Neural progenitor cell (in vitro differentiated cells): ENCODE data around the gene ZSCAN5B. TPM values are rescaled to one million over a fixed set of nuclear protein-coding genes. Genes with fewer than 3 reads are reported as not detected.

Source experiments
- DNase-seq: peaks from one replicate; pipeline ENCODE4 v3.0.0-alpha.2; 2016; ENCODE audit warnings: low spot score
- H2AFZ ChIP-seq: fragments of 200-600 bp; sonication (generic); replicated peaks from 2 replicates; pipeline ENCODE4 v1.6.1; 2016; ENCODE audit warnings: antibody characterized with exemption
- H3F3A ChIP-seq: fragments of 200-600 bp; sonication (generic); 2 replicates; pipeline ENCODE4 v1.6.1; 2016; ENCODE audit warnings: antibody characterized with exemption, low read depth
- H3K27ac ChIP-seq: fragments of 200-600 bp; sonication (generic); 2 replicates; pipeline ENCODE4 v1.5.1; 2016; ENCODE audit warnings: mild to moderate bottlenecking
- H3K27me3 ChIP-seq: fragments of 200-600 bp; sonication (generic); 2 replicates; pipeline ENCODE4 v1.6.1; 2016; ENCODE audit warnings: mild to moderate bottlenecking, moderate library complexity
- H3K36me3 ChIP-seq: fragments of 200-600 bp; sonication (generic); 2 replicates; pipeline ENCODE4 v1.5.1; 2016
- H3K4me1 ChIP-seq: fragments of 200-600 bp; sonication (generic); 2 replicates; pipeline ENCODE4 v1.6.1; 2016; ENCODE audit warnings: mixed run types
- H3K4me2 ChIP-seq: fragments of 200-600 bp; sonication (generic); 2 replicates; pipeline ENCODE4 v1.6.1; 2016
- H3K4me3 ChIP-seq: fragments of 200-600 bp; sonication (generic); 2 replicates; pipeline ENCODE4 v1.5.1; 2016
- H3K79me2 ChIP-seq: fragments of 200-600 bp; sonication (generic); 2 replicates; pipeline ENCODE4 v1.6.1; 2016; ENCODE audit warnings: low read depth
- H3K9ac ChIP-seq: fragments of 200-600 bp; sonication (generic); 2 replicates; pipeline ENCODE4 v1.6.1; 2016
- H3K9me3 ChIP-seq: fragments of 200-600 bp; sonication (generic); 2 replicates; pipeline ENCODE4 v1.5.1; 2016; ENCODE audit warnings: low read depth
- H4K20me1 ChIP-seq: fragments of 200-600 bp; sonication (generic); 2 replicates; pipeline ENCODE4 v1.6.1; 2016; ENCODE audit warnings: low read depth
- H3K27ac Mint-ChIP-seq: 3 replicates; pipeline ENCODE4 v1.8.0; 2021; ENCODE audit warnings: mixed read lengths
- H3K27me3 Mint-ChIP-seq: 2 replicates; pipeline ENCODE4 v1.8.0; 2022; ENCODE audit warnings: low read depth, mild to moderate bottlenecking, inconsistent platforms, moderate library complexity, mixed read lengths; ENCODE audit not compliant: insufficient read depth
- H3K36me3 Mint-ChIP-seq: 3 replicates; pipeline ENCODE4 v1.8.0; 2021; ENCODE audit warnings: mixed read lengths
- H3K4me1 Mint-ChIP-seq: 3 replicates; pipeline ENCODE4 v1.8.0; 2021; ENCODE audit warnings: mixed read lengths
- H3K4me3 Mint-ChIP-seq: 3 replicates; pipeline ENCODE4 v1.8.0; 2021; ENCODE audit warnings: mild to moderate bottlenecking, moderate library complexity, mixed read lengths
- H3K9me3 Mint-ChIP-seq: 3 replicates; pipeline ENCODE4 v1.8.0; 2020; ENCODE audit warnings: mixed read lengths
- CTCF ChIP-seq: fragments of 200-600 bp; sonication (generic); IDR thresholded peaks from 2 replicates; pipeline ENCODE4 v1.5.1; 2017; ENCODE audit warnings: antibody characterized with exemption, mild to moderate bottlenecking
- EZH2 ChIP-seq: fragments of 200-600 bp; sonication (generic); IDR thresholded peaks from 2 replicates; pipeline ENCODE4 v1.6.1; 2017; ENCODE audit warnings: antibody characterized with exemption, mild to moderate bottlenecking, moderate library complexity
- EZH2phosphoT487 ChIP-seq: fragments of 200-600 bp; sonication (generic); IDR thresholded peaks from 2 replicates; pipeline ENCODE4 v1.6.1; 2017; ENCODE audit warnings: antibody characterized with exemption
- total RNA-seq: library from RNA; depleted of rRNA; stranded (reverse); fragments of >200 nt; gene quantifications from 2 replicates; pipeline ENCODE4 v1.2.3, GENCODE V29; 2015; ENCODE audit warnings: low replicate concordance

The ZSCAN5B gene
- total RNA-seq, 1 donor from 2014 or later, result not detected

GRCh38 chr19:56193981-56194640 is 3.5 kb downstream of the ZSCAN5B start:
- Mint-ChIP-seq H3K36me3 (no peaks in the 10 kb centered on the region), H3K27me3 (peaks cover 12% of the 10 kb centered on the region), H3K27ac (no peak overlapping the region), H3K4me3 (no peak overlapping the region), H3K9me3 (peaks cover 3% of the 10 kb centered on the region), H3K4me1 (no peaks in the 10 kb centered on the region)
- H3K9ac ChIP-seq, result no peak overlapping the region
- H3K27ac ChIP-seq, result no peak overlapping the region
- H3K36me3 ChIP-seq, result no peaks in the 10 kb centered on the region
- DNase-seq, result no peak
- no peak overlapping the region for H3K4me2 ChIP-seq
- no peaks in the 10 kb centered on the region for H3K4me1 ChIP-seq
- no peaks in the 10 kb centered on the region for H3K27me3 ChIP-seq
- H4K20me1 ChIP-seq, result no peaks in the 10 kb centered on the region
- H3F3A ChIP-seq, result no peaks in the 10 kb centered on the region
- no peak overlapping the region for H2AFZ ChIP-seq
- no peaks in the 10 kb centered on the region for H3K79me2 ChIP-seq
- no peak overlapping the region for H3K4me3 ChIP-seq
- TF ChIP-seq EZH2phosphoT487 (no peak), EZH2 (no peak), CTCF (no peak)
- H3K9me3 ChIP-seq, result no peaks in the 10 kb centered on the region

GRCh38 chr19:56191711-56192110 is 5.9 kb downstream of the ZSCAN5B start:
- Histone ChIP-seq H3K4me2 (no peak overlapping the region), H3K36me3 (no peaks in the 10 kb centered on the region), H3F3A (no peaks in the 10 kb centered on the region), H3K27me3 (no peaks in the 10 kb centered on the region), H3K27ac (no peak overlapping the region), H4K20me1 (no peaks in the 10 kb centered on the region), H2AFZ (no peak overlapping the region), H3K9ac (no peak overlapping the region), H3K4me1 (no peaks in the 10 kb centered on the region), H3K9me3 (no peaks in the 10 kb centered on the region), H3K4me3 (no peak overlapping the region), H3K79me2 (no peaks in the 10 kb centered on the region)
- DNase-seq, result no peak
- TF ChIP-seq EZH2 (no peak), CTCF (no peak), EZH2phosphoT487 (no peak)
- no peaks in the 10 kb centered on the region for H3K9me3 Mint-ChIP-seq
- peaks cover 10% of the 10 kb centered on the region for H3K27me3 Mint-ChIP-seq
- H3K4me3 Mint-ChIP-seq, result no peak overlapping the region
- no peak overlapping the region for H3K27ac Mint-ChIP-seq
- H3K36me3 Mint-ChIP-seq, result no peaks in the 10 kb centered on the region
- H3K4me1 Mint-ChIP-seq, result no peaks in the 10 kb centered on the region

GRCh38 chr19:56191115-56191514 is 6.5 kb downstream of the ZSCAN5B start:
- H3K4me2 ChIP-seq, result no peak overlapping the region
- Mint-ChIP-seq H3K4me1 (no peaks in the 10 kb centered on the region), H3K27ac (no peak overlapping the region), H3K36me3 (no peaks in the 10 kb centered on the region), H3K4me3 (no peak overlapping the region), H3K27me3 (peaks cover 9% of the 10 kb centered on the region), H3K9me3 (no peaks in the 10 kb centered on the region)
- TF ChIP-seq EZH2 (no peak), CTCF (peak; percentile 24), EZH2phosphoT487 (no peak)
- DNase-seq, result no peak
- H3K9me3 ChIP-seq, result no peaks in the 10 kb centered on the region
- no peak overlapping the region for H3K9ac ChIP-seq
- no peaks in the 10 kb centered on the region for H4K20me1 ChIP-seq
- H2AFZ ChIP-seq, result no peak overlapping the region
- H3K4me1 ChIP-seq, result no peaks in the 10 kb centered on the region
- no peak overlapping the region for H3K4me3 ChIP-seq
- no peaks in the 10 kb centered on the region for H3K36me3 ChIP-seq
- H3K27ac ChIP-seq, result no peak overlapping the region
- no peaks in the 10 kb centered on the region for H3K27me3 ChIP-seq
- no peaks in the 10 kb centered on the region for H3K79me2 ChIP-seq
- H3F3A ChIP-seq, result no peaks in the 10 kb centered on the region
